Endothelial cell of umbilical vein (primary cell): Measurements from ENCODE around the gene ORAI3.

Source experiments
- CTCF ChIP-seq, 2 donors: IDR thresholded peaks; 1 replicate in 1 of 2; 2 replicates in 1 of 2; pipeline ENCODE4 v1.5.1; 2011; ENCODE audit warnings: low read length in 2 of 2, mild to moderate bottlenecking in 2 of 2, moderate library complexity in 2 of 2, control low read depth in 1 of 2, inconsistent platforms in 1 of 2, low read depth in 1 of 2; ENCODE audit not compliant: insufficient read depth in 1 of 2; ENCODE audit errors: extremely low read depth in 1 of 2
- POLR2A ChIP-seq: IDR thresholded peaks from 2 replicates; pipeline ENCODE4 v1.6.1; 2012; ENCODE audit warnings: low read depth, mild to moderate bottlenecking, control low read depth, low read length

DNA sequence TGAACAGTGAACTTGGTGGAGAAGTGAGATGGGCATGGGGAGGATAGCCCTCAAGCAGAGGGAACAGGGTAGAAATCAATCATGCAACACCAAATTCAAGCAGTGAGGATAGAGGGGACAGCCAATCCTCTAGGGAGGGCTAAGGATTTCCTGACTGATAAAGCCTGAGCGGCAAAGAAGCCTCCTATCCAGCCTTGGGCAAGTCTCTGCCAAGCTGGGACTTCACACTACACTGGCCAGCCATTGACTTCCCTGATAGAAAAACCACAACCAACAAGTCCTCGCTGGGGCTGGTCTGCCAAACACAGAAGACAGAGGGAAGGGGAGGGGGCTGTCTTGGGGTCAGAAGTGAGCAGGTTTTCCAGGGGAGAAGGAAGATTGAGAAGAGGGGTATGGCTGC is 28.0 kb upstream of the ORAI3 start:
- no peak for TF ChIP-seq CTCF (IDR thresholded peaks at IDR 0.05; ENCODE audit: extremely low read depth in 1 of 2, insufficient read depth in 1 of 2, low read depth in 1 of 2, low read length in 2 of 2)
- no peak for TF ChIP-seq POLR2A
